Liver (tissue), 3 donors: Measurements from ENCODE around the gene AKAP5.

Experiments
- CTCF ChIP-seq: fragments of 150-350 bp; IDR thresholded peaks from 2 replicates; pipeline ENCODE4 v1.5.1; 2017; ENCODE audit warnings: improper control_type of control experiment, low read depth, low read length; ENCODE audit not compliant: missing input control
- HNF4G ChIP-seq: IDR thresholded peaks from 2 replicates; pipeline ENCODE4 v1.6.1; 2016; ENCODE audit warnings: antibody characterized with exemption
- MAX ChIP-seq: IDR thresholded peaks from 2 replicates; pipeline ENCODE4 v1.6.1; 2016; ENCODE audit warnings: antibody characterized with exemption
- NR2F2 ChIP-seq: IDR thresholded peaks from 2 replicates; pipeline ENCODE4 v1.6.1; 2016; ENCODE audit warnings: antibody characterized with exemption
- donor health status: healthy.
- donor health status: healthy.

GRCh38 chr14:64463195-64463594 lies 2.1 kb upstream of the AKAP5 start:
- TF ChIP-seq CTCF (no peak), HNF4G (no peak), NR2F2 (no peak), MAX (no peak)
